Natural killer cell (primary cell): ENCODE measurements around the gene CD34. TPM values are rescaled to one million over a fixed set of nuclear protein-coding genes. Genes with fewer than 3 reads are reported as not detected.

Source experiments
- ATAC-seq, 3 donors: fragments of 150-1000 bp in 2 of 3; fragments of 200-7000 bp in 1 of 3; cut with Tn5 transposase; 1 replicate in 1 of 3; 2 replicates in 2 of 3; pipeline ENCODE4 v1.10.0; 2021; ENCODE audit warnings: mild to moderate bottlenecking in 2 of 3, moderate library complexity in 2 of 3
- DNase-seq, 2 donors: peaks; one replicate each; pipeline versions ENCODE4 v3.0.0 to v3.0.0-alpha.2; 2013 to 2021; ENCODE audit warnings: mixed read lengths in 1 of 2
- H3K27ac ChIP-seq: one replicate; pipeline ENCODE4 v1.5.1; 2013; ENCODE audit warnings: mild to moderate bottlenecking, low read length
- H3K27me3 ChIP-seq: one replicate; pipeline ENCODE4 v1.6.1; 2013; ENCODE audit warnings: low read length; ENCODE audit not compliant: control insufficient read depth, insufficient read depth
- H3K36me3 ChIP-seq: one replicate; pipeline ENCODE4 v1.6.1; 2013; ENCODE audit warnings: low read length; ENCODE audit not compliant: control insufficient read depth, insufficient read depth
- H3K4me1 ChIP-seq: one replicate; pipeline ENCODE4 v1.6.1; 2013; ENCODE audit warnings: low read length; ENCODE audit not compliant: control insufficient read depth, insufficient read depth
- H3K4me3 ChIP-seq: one replicate; pipeline ENCODE4 v1.5.1; 2013; ENCODE audit warnings: low read length
- H3K9me3 ChIP-seq: one replicate; pipeline ENCODE4 v1.6.1; 2013; ENCODE audit warnings: low read length; ENCODE audit not compliant: control insufficient read depth, insufficient read depth
- H3K27ac Mint-ChIP-seq, 2 donors: one replicate each; pipeline ENCODE4 v1.8.0; 2022; ENCODE audit warnings: mild to moderate bottlenecking in 2 of 2, mixed read lengths in 2 of 2, moderate library complexity in 1 of 2
- H3K27me3 Mint-ChIP-seq, 2 donors: one replicate each; pipeline ENCODE4 v1.8.0; 2022; ENCODE audit warnings: low read depth in 2 of 2, mixed read lengths in 2 of 2
- H3K36me3 Mint-ChIP-seq: one replicate; pipeline ENCODE4 v1.8.0; 2022; ENCODE audit warnings: mixed read lengths
- H3K4me1 Mint-ChIP-seq, 2 donors: one replicate each; pipeline ENCODE4 v1.8.0; 2022; ENCODE audit warnings: mixed read lengths in 2 of 2
- H3K4me3 Mint-ChIP-seq: one replicate; pipeline ENCODE4 v1.8.0; 2022; ENCODE audit warnings: mild to moderate bottlenecking, moderate library complexity, mixed read lengths
- H3K9me3 Mint-ChIP-seq, 2 donors: one replicate each; pipeline ENCODE4 v1.8.0; 2022; ENCODE audit warnings: mixed read lengths in 2 of 2
- CTCF ChIP-seq: fragments of 200-600 bp; IDR thresholded peaks from one replicate; pipeline ENCODE4 v1.8.0; 2022; ENCODE audit warnings: antibody characterized with exemption
- WGBS: methylation state at CpG from one replicate; pipeline ENCODE4 v1.1.7; 2013; ENCODE audit warnings: missing lambda C conversion rate; ENCODE audit not compliant: insufficient coverage; 5-methylcytosine and 5-hydroxymethylcytosine counted together
- intact Hi-C: fragments of 100-400 bp; cut with micrococcal nuclease; formaldehyde crosslinking; loops from one replicate; pipeline ENCODE4 v1.14.2; 2022
- total RNA-seq, 4 donors: library from RNA; stranded (reverse); fragments of 120-200 nt in 1 of 4; gene quantifications; one replicate each; pipeline versions ENCODE4 v1.2.3 to v1.2.4, GENCODE V29; 2013 to 2022

The CD34 gene
- total RNA-seq, 3 donors from 2014 or later (not counting 1 experiment from before 2014, with no cell fraction given), result 0.14 to 0.30 TPM; not detected in 1

DNA sequence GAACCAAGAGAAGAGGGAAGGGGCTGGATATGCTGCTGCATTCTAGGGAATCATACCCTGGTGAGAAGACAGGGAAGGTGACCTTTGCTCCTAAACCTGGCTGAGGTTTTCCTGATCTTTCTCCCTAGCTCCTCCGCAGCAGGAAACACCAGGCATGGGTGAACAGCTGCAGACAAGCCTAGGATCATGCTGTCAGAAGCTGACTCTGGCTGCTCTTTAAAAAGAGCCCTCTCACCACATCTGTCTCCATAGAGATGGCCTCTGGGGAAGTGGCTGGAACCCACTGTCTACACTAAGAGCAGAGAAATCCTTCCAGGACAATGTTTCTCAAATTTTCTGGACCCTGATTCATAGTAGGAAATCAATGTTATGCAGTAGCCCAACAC lies 57.6 kb downstream of the CD34 start:
- intact Hi-C loops, result no loop called here
- no peaks in the 10 kb centered on the region for H3K36me3 Mint-ChIP-seq
- ATAC-seq (no peak), DNase-seq (no peak)
- Histone ChIP-seq H3K9me3 (no peaks in the 10 kb centered on the region), H3K27ac (no peak overlapping the region), H3K27me3 (no peaks in the 10 kb centered on the region), H3K36me3 (peaks cover 13% of the 10 kb centered on the region), H3K4me1 (peaks cover 49% of the 10 kb centered on the region), H3K4me3 (no peak overlapping the region)
- H3K4me1 Mint-ChIP-seq, result peaks cover 79 to 83% of the 10 kb centered on the region in 2 donors
- H3K4me3 Mint-ChIP-seq, result peak overlapping the region; percentile 37
- H3K27me3 Mint-ChIP-seq, result no peaks in the 10 kb centered on the region
- H3K27ac Mint-ChIP-seq, result peak overlapping the region in 1 of 2 donors; percentile 63
- WGBS, result 61% methylated on average over 1 of the region's 1 CpG
- no peaks in the 10 kb centered on the region for H3K9me3 Mint-ChIP-seq
- no peak for TF ChIP-seq CTCF

GRCh38 chr1:207852576-207853371 lies 58.2 kb downstream of the CD34 start:
- Mint-ChIP-seq H3K27ac (peak overlapping the region; percentile 63 to 71), H3K36me3 (no peaks in the 10 kb centered on the region), H3K9me3 (no peaks in the 10 kb centered on the region), H3K27me3 (no peaks in the 10 kb centered on the region), H3K4me3 (peak overlapping the region; percentile 63), H3K4me1 (peaks cover 85 to 89% of the 10 kb centered on the region in 2 donors)
- intact Hi-C loops, result no loop called here
- no peak for TF ChIP-seq CTCF
- WGBS, result 64% methylated on average over 6 of the region's 9 CpGs
- DNase-seq (no peak), ATAC-seq (no peak)
- H3K4me1 ChIP-seq, result peaks cover 54% of the 10 kb centered on the region
- no peak overlapping the region for H3K4me3 ChIP-seq
- peaks cover 13% of the 10 kb centered on the region for H3K36me3 ChIP-seq
- H3K9me3 ChIP-seq, result no peaks in the 10 kb centered on the region
- H3K27me3 ChIP-seq, result no peaks in the 10 kb centered on the region
- H3K27ac ChIP-seq, result no peak overlapping the region

- Mint-ChIP-seq H3K27me3 (no peaks in the 10 kb centered on the region), H3K36me3 (no peaks in the 10 kb centered on the region), H3K27ac (peak overlapping the region; percentile 63 to 71), H3K4me3 (peak overlapping the region; percentile 9), H3K9me3 (no peaks in the 10 kb centered on the region), H3K4me1 (peaks cover 86 to 91% of the 10 kb centered on the region in 2 donors)
- H3K4me1 ChIP-seq, result peaks cover 54% of the 10 kb centered on the region
- 89% methylated on average over 4 of the region's 4 CpGs for WGBS
- H3K4me3 ChIP-seq, result no peak overlapping the region
- H3K9me3 ChIP-seq, result no peaks in the 10 kb centered on the region
- no peaks in the 10 kb centered on the region for H3K27me3 ChIP-seq
- intact Hi-C loops, result no loop called here
- peaks cover 9% of the 10 kb centered on the region for H3K36me3 ChIP-seq
- ATAC-seq (no peak), DNase-seq (no peak)
- no peak overlapping the region for H3K27ac ChIP-seq
- no peak for TF ChIP-seq CTCF
Observed at GRCh38 chr1:207851696-207852095, 59.2 kb downstream of the CD34 start.
